Upper lobe of left lung (tissue), 4 donors: ENCODE measurements around the gene CHD5.

Experiments used
- CTCF ChIP-seq, 6 experiments: fragments of 450-650 bp in 4 of 6; fragments of 200-600 bp in 2 of 6; sonication (generic) in 2 of 6; IDR thresholded peaks; one replicate each; pipeline ENCODE4 v1.5.1; 2016 to 2019; ENCODE audit warnings: antibody characterized with exemption in 6 of 6
- POLR2AphosphoS5 ChIP-seq, 2 donors: sonication (generic); formaldehyde crosslinking; IDR thresholded peaks; one replicate each; pipeline ENCODE4 v1.5.1; 2017; ENCODE audit warnings: antibody characterized with exemption in 2 of 2

- no peak for TF ChIP-seq CTCF (IDR thresholded peaks at IDR 0.05)
- no peak for TF ChIP-seq POLR2AphosphoS5 (IDR thresholded peaks at IDR 0.05)
These were observed 55.3 kb downstream of the CHD5 start for GRCh38 chr1:6124746-6125365.
